Hair follicle dermal papilla cell (primary cell): Measurements from ENCODE around the gene CRBN. TPM values are rescaled to one million over a fixed set of nuclear protein-coding genes. Genes with fewer than 3 reads are reported as not detected.

Source experiments
- small RNA-seq: library from RNA; depleted of rRNA; stranded (forward); fragments of <200 nt; gene quantifications from one replicate; pipeline ENCODE3, GENCODE V24; 2012
- total RNA-seq: library from RNA; depleted of rRNA; stranded (reverse); fragments of >200 nt; gene quantifications from 2 replicates; pipeline ENCODE4 v1.2.3, GENCODE V29; 2012

Gene CRBN
- total RNA-seq: 42.1 and 55.8 TPM in 2 replicates

GRCh38 chr3:3179407-3180094 lies at the start of gene CRBN:
Gene CRBN, minus strand, starts transcription at chr3:3179691. Its CDS starts 4 bp downstream, at chr3:3179687.

GRCh38 chr3:3126477-3127431 lies 52.7 kb downstream of the CRBN start, which contains the start of gene TRNT1:
Gene TRNT1, plus strand, starts transcription at chr3:3126940. Its CDS starts 2,101 bp downstream, at chr3:3129041.

DNA sequence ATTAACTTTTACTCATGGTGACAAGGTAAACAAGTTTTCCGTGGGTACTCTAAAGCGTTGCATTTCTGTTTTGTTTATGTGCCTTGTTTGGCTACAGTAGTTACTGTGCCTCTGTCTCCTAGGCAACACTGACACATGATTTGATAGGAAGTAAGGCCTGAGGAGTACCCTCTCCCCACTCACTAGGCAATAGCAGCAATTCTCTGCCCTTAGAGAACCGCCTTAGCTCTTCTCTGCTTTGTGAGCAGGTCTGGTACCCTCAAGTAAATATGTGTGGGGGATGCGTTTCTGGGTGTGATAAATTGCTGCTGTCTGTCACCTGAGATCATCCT lies 69.2 kb downstream of the CRBN start, which contains the start of gene IL5RA:
Gene IL5RA (minus strand): TSS at position 76 of the 332 bp plus-strand sequence. CDS start 5,390 bp downstream, outside the sequence.

Small RNA genes lying within 50 kb of the gene (small RNA-seq; reads per million reads assigned to genes)
- not detected for gene RF00416

Other genes starting within 250 kb of the CRBN start
- gene IL5RA, start 69.3 kb downstream of the CRBN start, total RNA-seq: not detected in 2 replicates
- 17.4 and 28.6 TPM in 2 replicates for gene TRNT1, start 52.8 kb downstream of the CRBN start, total RNA-seq